Osteoblast (primary cell): ENCODE data around the gene PYROXD2. TPM values are rescaled to one million over a fixed set of nuclear protein-coding genes. Genes with fewer than 3 reads are reported as not detected.

ENCODE experiments used
- DNase-seq: peaks from one replicate; pipeline ENCODE4 v3.0.0; 2011; ENCODE audit warnings: low spot score, mixed read lengths; ENCODE audit not compliant: insufficient read length; ENCODE audit errors: missing footprints
- H2AFZ ChIP-seq: 2 replicates; pipeline ENCODE4 v1.6.0; 2011; ENCODE audit warnings: mild to moderate bottlenecking, low read length
- H3K27ac ChIP-seq: 2 replicates; pipeline ENCODE4 v1.5.1; 2011; ENCODE audit warnings: mild to moderate bottlenecking, low read depth, low read length, moderate library complexity
- H3K27me3 ChIP-seq: 2 replicates; pipeline ENCODE4 v1.6.0; 2012; ENCODE audit warnings: mild to moderate bottlenecking, control low read depth, inconsistent platforms, low read length, moderate library complexity; ENCODE audit not compliant: insufficient read depth
- H3K36me3 ChIP-seq: 2 replicates; pipeline ENCODE4 v1.5.1; 2011; ENCODE audit warnings: mild to moderate bottlenecking, low read length, control low read depth, moderate library complexity; ENCODE audit not compliant: insufficient read depth
- H3K4me1 ChIP-seq: 2 replicates; pipeline ENCODE4 v1.5.1; 2011; ENCODE audit warnings: mild to moderate bottlenecking, low read length, control low read depth, moderate library complexity; ENCODE audit not compliant: insufficient read depth
- H3K4me2 ChIP-seq: 2 replicates; pipeline ENCODE4 v1.6.0; 2011; ENCODE audit warnings: mild to moderate bottlenecking, low read length; ENCODE audit not compliant: insufficient read depth
- H3K4me3 ChIP-seq: fragments of 200-600 bp; sonication (generic); 3 replicates; pipeline ENCODE4 v1.5.1; 2012; ENCODE audit warnings: mild to moderate bottlenecking, low read length, inconsistent platforms; ENCODE audit not compliant: insufficient read depth
- H3K79me2 ChIP-seq: 2 replicates; pipeline ENCODE4 v1.6.0; 2012; ENCODE audit warnings: mild to moderate bottlenecking, low read length, control low read depth, inconsistent platforms; ENCODE audit not compliant: insufficient read depth
- H3K9me3 ChIP-seq: 2 replicates; pipeline ENCODE4 v1.5.1; 2011; ENCODE audit warnings: low read depth, low read length, control low read depth
- H4K20me1 ChIP-seq: 2 replicates; pipeline ENCODE4 v1.6.0; 2012; ENCODE audit warnings: mild to moderate bottlenecking, low read length, control low read depth; ENCODE audit not compliant: insufficient read depth
- CTCF ChIP-seq: IDR thresholded peaks from 2 replicates; pipeline ENCODE4 v1.5.1; 2011; ENCODE audit warnings: mild to moderate bottlenecking, low read depth, low read length, moderate library complexity; ENCODE audit errors: extremely low read depth
- total RNA-seq: library from RNA; depleted of rRNA; stranded (reverse); fragments of >200 nt; gene quantifications from 2 replicates; pipeline ENCODE4 v1.2.3, GENCODE V29; 2012

The PYROXD2 gene
- total RNA-seq, 1 donor, result 11.6 TPM

GRCh38 chr10:98400482-98400881 lies 14.5 kb downstream of the PYROXD2 start:
- H3K27me3 ChIP-seq, result no peaks in the 10 kb centered on the region
- H3K36me3 ChIP-seq, result peaks cover 4% of the 10 kb centered on the region
- no peak overlapping the region for H2AFZ ChIP-seq
- H4K20me1 ChIP-seq, result no peaks in the 10 kb centered on the region
- H3K4me3 ChIP-seq, result no peak overlapping the region
- peaks cover 21% of the 10 kb centered on the region for H3K4me1 ChIP-seq
- TF ChIP-seq CTCF, result no peak
- no peaks in the 10 kb centered on the region for H3K79me2 ChIP-seq
- H3K9me3 ChIP-seq, result no peaks in the 10 kb centered on the region
- H3K4me2 ChIP-seq, result no peak overlapping the region
- DNase-seq, result peak; percentile 63
- H3K27ac ChIP-seq, result no peak overlapping the region

- H3K27ac ChIP-seq, result no peak overlapping the region
- H3K4me1 ChIP-seq, result peaks cover 19% of the 10 kb centered on the region
- no peak for TF ChIP-seq CTCF
- H3K4me3 ChIP-seq, result no peak overlapping the region
- DNase-seq, result no peak
- no peaks in the 10 kb centered on the region for H3K9me3 ChIP-seq
- no peaks in the 10 kb centered on the region for H3K27me3 ChIP-seq
- peaks cover 4% of the 10 kb centered on the region for H3K36me3 ChIP-seq
- H3K4me2 ChIP-seq, result no peak overlapping the region
- no peak overlapping the region for H2AFZ ChIP-seq
- H4K20me1 ChIP-seq, result no peaks in the 10 kb centered on the region
- no peaks in the 10 kb centered on the region for H3K79me2 ChIP-seq
These were observed 15.2 kb downstream of the PYROXD2 start for GRCh38 chr10:98399784-98400183.

GRCh38 chr10:98397089-98397600 lies 17.8 kb downstream of the PYROXD2 start:
- H3K9me3 ChIP-seq, result no peaks in the 10 kb centered on the region
- H3K4me1 ChIP-seq, result peaks cover 14% of the 10 kb centered on the region
- no peak overlapping the region for H3K4me2 ChIP-seq
- H3K79me2 ChIP-seq, result no peaks in the 10 kb centered on the region
- H3K4me3 ChIP-seq, result no peak overlapping the region
- peaks cover 4% of the 10 kb centered on the region for H3K36me3 ChIP-seq
- H2AFZ ChIP-seq, result no peak overlapping the region
- H4K20me1 ChIP-seq, result no peaks in the 10 kb centered on the region
- TF ChIP-seq CTCF, result no peak
- DNase-seq, result no peak
- no peak overlapping the region for H3K27ac ChIP-seq
- H3K27me3 ChIP-seq, result no peaks in the 10 kb centered on the region

GRCh38 chr10:98396096-98397063 lies 18.6 kb downstream of the PYROXD2 start:
- no peaks in the 10 kb centered on the region for H3K79me2 ChIP-seq
- peaks cover 14% of the 10 kb centered on the region for H3K4me1 ChIP-seq
- no peaks in the 10 kb centered on the region for H3K9me3 ChIP-seq
- no peaks in the 10 kb centered on the region for H3K27me3 ChIP-seq
- no peaks in the 10 kb centered on the region for H4K20me1 ChIP-seq
- no peak overlapping the region for H3K4me3 ChIP-seq
- H2AFZ ChIP-seq, result no peak overlapping the region
- no peak for DNase-seq
- no peak for TF ChIP-seq CTCF
- peaks cover 4% of the 10 kb centered on the region for H3K36me3 ChIP-seq
- H3K4me2 ChIP-seq, result no peak overlapping the region
- H3K27ac ChIP-seq, result no peak overlapping the region
